Activated naive CD4-positive, alpha-beta T cell treated with anti-CD3 and anti-CD28 coated beads for 36 hours (primary cell): Measurements from ENCODE around the gene NHS. TPM values are rescaled to one million over a fixed set of nuclear protein-coding genes. Genes with fewer than 3 reads are reported as not detected.

Experiments used
- CTCF ChIA-PET: fragments of 350-600 bp; sonication (Branson Sonifier 250); formaldehyde crosslinking; loops from one replicate; lab custom pipeline; 2021; ENCODE audit warnings: antibody characterized with exemption; lab: Charles Lee
- DNase-seq: peaks from one replicate; pipeline ENCODE4 v3.0.0-alpha.2; 2020
- H3K27ac Mint-ChIP-seq: one replicate; pipeline ENCODE4 v1.8.0; 2021; ENCODE audit warnings: mild to moderate bottlenecking, mixed read lengths
- H3K27me3 Mint-ChIP-seq: one replicate; pipeline ENCODE4 v1.8.0; 2021; ENCODE audit warnings: low read depth, mixed read lengths
- H3K36me3 Mint-ChIP-seq: one replicate; pipeline ENCODE4 v1.8.0; 2021; ENCODE audit warnings: low read depth, mixed read lengths
- H3K4me1 Mint-ChIP-seq: one replicate; pipeline ENCODE4 v1.8.0; 2021; ENCODE audit warnings: low read depth, mixed read lengths
- H3K4me3 Mint-ChIP-seq: one replicate; pipeline ENCODE4 v1.8.0; 2021; ENCODE audit warnings: mild to moderate bottlenecking, moderate library complexity, mixed read lengths
- H3K9me3 Mint-ChIP-seq: one replicate; pipeline ENCODE4 v1.8.0; 2021; ENCODE audit warnings: mixed read lengths
- intact Hi-C: fragments of 100-400 bp; cut with micrococcal nuclease; formaldehyde crosslinking; loops from one replicate; pipeline ENCODE4 v1.15.1; 2023
- total RNA-seq, 2 experiments: library from RNA; stranded (reverse); gene quantifications; one replicate each; pipeline ENCODE4 v1.2.3, GENCODE V29; 2021

NHS gene
- total RNA-seq, 2 experiments from 2014 or later, result 7.8 to 8.9 TPM

DNA sequence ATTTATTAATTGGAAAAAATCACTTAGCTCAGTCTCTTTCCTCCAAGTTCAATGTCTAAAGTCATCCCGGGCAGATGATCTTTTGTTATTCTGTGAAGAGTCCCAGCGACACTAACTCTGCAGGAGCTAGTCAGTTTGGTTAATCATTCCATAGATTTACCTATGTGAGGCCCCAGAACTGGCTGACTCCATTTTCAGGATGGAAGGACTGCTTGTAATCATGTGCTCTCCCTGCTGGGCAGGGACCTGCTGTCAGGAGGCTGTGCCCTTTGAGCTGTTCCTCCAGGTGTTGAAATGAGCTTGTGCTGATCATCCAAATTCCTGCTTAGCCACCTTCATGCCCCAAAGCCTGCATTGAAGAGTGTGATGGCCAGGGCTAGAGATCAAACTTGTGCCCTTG, 169.8 kb downstream of the NHS start:
- Mint-ChIP-seq H3K27me3 (no peaks in the 10 kb centered on the region), H3K4me1 (peaks cover 14% of the 10 kb centered on the region), H3K9me3 (no peaks in the 10 kb centered on the region), H3K27ac (no peak overlapping the region), H3K36me3 (no peaks in the 10 kb centered on the region), H3K4me3 (no peak overlapping the region)
- DNase-seq, result no peak
- CTCF ChIA-PET, result no interaction called here
- intact Hi-C loops, result no loop called here

DNA sequence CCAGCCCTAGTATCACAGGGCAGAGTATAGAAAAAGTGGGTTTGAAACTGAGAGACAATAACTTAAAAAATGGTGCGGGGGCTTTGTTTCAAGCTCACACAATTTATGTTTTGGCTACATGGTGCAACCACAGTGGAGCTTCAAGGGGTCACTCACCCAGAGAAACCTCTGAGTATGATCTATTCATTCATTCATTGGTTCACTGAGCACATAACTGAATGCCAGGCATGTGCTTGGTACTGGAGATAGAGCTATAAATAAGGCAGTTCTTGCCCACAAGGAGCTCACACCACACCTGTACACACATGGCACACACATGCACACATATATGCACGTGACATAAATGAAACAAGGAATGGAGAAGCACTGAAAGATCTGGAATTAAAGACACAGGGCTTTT, 171.4 kb downstream of the NHS start:
- intact Hi-C loops, result no loop called here

DNA sequence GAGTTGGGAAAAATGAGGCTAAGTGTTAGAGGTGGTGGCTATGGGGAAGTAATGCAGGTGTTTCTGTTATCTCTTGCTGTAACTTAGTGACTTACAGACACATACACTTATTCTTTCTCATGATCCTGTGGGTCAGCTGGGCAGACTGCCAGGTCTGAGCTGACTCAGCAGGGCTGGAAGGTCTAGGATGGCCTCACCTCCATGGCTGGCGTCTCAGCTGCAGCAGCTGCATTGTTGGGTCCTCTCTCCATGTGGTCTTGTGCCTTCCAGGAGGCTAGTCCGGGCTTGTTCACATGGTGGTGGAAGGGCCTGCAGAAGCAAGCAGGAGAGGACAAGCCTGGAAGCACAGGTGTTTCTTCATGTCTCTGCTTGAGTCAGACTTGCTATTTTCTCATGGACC, 172.7 kb downstream of the NHS start:
- Mint-ChIP-seq H3K4me1 (peaks cover 18% of the 10 kb centered on the region), H3K4me3 (no peak overlapping the region), H3K36me3 (no peaks in the 10 kb centered on the region), H3K9me3 (no peaks in the 10 kb centered on the region), H3K27ac (no peak overlapping the region), H3K27me3 (no peaks in the 10 kb centered on the region)
- no peak for DNase-seq
- CTCF ChIA-PET, result interaction anchor here (0.7 kb wide), 1 partner anchor 13 kb away, joined by 3 read pairs; no protein-coding TSS in a partner anchor
- intact Hi-C loops, result no loop called here

More for the DNA sequence above, 171.4 kb downstream of the NHS start:
- Mint-ChIP-seq H3K27ac (no peak overlapping the region), H3K4me1 (peaks cover 18% of the 10 kb centered on the region), H3K4me3 (no peak overlapping the region), H3K27me3 (no peaks in the 10 kb centered on the region), H3K36me3 (no peaks in the 10 kb centered on the region), H3K9me3 (no peaks in the 10 kb centered on the region)
- no peak for DNase-seq
- CTCF ChIA-PET, result interaction anchor here (1.3 kb wide), 1 partner anchor 304 kb away, joined by 3 read pairs; no protein-coding TSS in a partner anchor

DNA sequence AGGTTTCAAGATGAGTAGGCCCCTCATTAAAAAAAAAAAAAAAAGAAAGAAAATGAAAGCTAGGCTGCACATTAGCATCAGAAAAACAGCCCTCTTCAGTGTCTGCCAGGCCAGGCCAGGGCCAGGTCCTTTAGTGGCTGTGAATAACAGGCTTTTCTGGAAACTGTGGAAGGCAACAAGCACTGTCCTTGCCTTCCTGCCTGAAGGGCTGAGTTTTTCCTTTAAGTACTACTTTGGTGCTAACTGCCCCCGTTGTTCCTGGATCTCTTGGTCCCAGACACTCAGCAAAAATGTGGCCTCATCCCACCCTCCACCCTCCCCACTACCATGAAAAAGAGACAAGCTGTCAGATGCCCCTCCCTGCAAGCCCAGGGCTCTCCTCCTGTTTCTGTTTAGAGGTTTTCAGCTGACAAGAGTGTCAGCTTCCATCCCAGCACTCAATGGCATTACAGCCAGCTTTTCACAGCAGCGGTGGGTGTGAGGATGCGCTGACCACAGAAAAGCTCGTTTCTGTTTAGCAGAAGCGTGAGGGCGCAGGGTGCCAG, 174.2 kb downstream of the NHS start:
- CTCF ChIA-PET, result interaction anchor here (1.0 to 1.1 kb wide), 2 partner anchors 14 to 15 kb away, joined by 3 read pairs; no protein-coding TSS in a partner anchor

DNA sequence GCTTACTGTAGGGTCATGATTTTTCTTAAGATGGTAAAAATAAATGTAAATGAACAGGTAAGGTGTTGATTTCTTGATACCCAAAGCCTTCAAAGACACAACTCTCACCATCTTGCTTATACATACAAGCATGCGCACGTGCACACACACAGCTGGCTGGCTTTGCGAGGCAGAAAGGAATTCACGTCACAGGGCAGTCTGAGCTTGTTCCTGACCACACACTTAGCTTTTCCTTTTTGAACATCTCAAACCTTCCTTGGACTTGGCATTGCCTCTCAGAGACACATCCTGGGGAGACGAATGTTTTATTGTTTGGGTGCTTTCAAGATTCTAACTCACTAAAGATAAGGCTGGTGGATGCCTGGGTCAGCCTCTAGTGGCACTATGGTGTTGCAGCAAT, 175.0 kb downstream of the NHS start:
- CTCF ChIA-PET, result interaction anchor here (1.0 to 1.1 kb wide), 2 partner anchors 14 to 15 kb away, joined by 3 read pairs; no protein-coding TSS in a partner anchor
- DNase-seq, result no peak
- Mint-ChIP-seq H3K27ac (peak overlapping the region; percentile 82), H3K36me3 (no peaks in the 10 kb centered on the region), H3K9me3 (no peaks in the 10 kb centered on the region), H3K27me3 (no peaks in the 10 kb centered on the region), H3K4me3 (no peak overlapping the region), H3K4me1 (peaks cover 28% of the 10 kb centered on the region)
- intact Hi-C loops, result no loop called here

More for the DNA sequence above, 174.2 kb downstream of the NHS start:
- peak; percentile 31 for DNase-seq
- H3K36me3 Mint-ChIP-seq, result no peaks in the 10 kb centered on the region
- peaks cover 28% of the 10 kb centered on the region for H3K4me1 Mint-ChIP-seq
- H3K27ac Mint-ChIP-seq, result peak overlapping the region; percentile 82
- intact Hi-C loops, result no loop called here
- H3K4me3 Mint-ChIP-seq, result peak overlapping the region; percentile 42
- H3K9me3 Mint-ChIP-seq, result no peaks in the 10 kb centered on the region
- H3K27me3 Mint-ChIP-seq, result no peaks in the 10 kb centered on the region

DNA sequence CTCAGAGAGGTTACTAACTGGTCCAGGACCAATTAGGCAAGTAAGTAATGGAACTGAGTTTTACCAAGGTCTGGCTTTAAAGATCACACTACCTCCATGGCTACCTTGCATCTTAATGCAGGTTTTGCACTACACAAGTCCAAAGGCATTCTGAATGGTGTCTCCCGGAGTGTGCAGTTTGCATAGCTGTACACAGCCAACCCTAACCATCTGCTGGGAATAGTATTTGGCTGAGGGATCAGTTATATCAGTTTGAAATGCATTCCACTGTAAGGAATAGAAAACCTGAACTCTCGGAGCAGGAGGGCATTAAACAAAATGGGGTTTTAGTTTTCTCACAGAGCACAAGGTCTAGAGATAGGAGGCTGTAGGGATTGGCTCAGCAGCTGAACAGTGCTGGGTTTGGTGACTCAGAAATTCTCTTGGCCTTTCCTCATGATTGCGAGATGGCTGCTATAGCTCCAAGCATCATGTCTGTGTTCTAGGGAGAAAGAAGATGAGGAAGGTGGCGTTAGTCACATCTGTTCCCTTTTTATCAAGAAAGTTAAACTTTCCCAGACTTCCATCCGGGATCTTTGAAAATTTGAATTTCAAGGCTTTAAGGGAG, 177.1 kb downstream of the NHS start:
- no peak overlapping the region for H3K4me3 Mint-ChIP-seq
- no peak for DNase-seq
- no peak overlapping the region for H3K27ac Mint-ChIP-seq
- peaks cover 28% of the 10 kb centered on the region for H3K4me1 Mint-ChIP-seq
- H3K27me3 Mint-ChIP-seq, result no peaks in the 10 kb centered on the region
- intact Hi-C loops, result loop anchor here (2.0 kb wide), 1 partner anchor 15 kb away; no protein-coding TSS in a partner anchor
- CTCF ChIA-PET, result no interaction called here
- no peaks in the 10 kb centered on the region for H3K36me3 Mint-ChIP-seq
- no peaks in the 10 kb centered on the region for H3K9me3 Mint-ChIP-seq

DNA sequence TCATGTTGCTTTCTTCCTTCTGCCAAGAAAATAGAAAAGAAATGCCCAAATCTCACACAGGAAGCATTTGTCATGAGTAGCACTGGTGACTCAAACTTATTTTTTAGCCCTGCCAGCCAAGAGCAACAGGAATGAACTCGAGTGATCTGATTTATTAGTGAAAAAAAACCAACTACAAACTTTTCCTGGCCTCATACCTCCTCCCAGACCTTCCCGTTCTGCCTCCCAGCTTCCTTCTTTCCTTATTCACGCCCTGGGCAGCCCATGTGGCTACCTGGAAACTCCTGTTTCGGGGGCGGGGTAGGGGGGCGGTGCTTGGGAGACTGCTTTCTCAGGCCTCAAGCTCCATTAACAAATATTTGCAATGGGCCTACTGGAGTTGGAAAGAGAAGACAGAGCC, 178.5 kb downstream of the NHS start:
- intact Hi-C loops, result loop anchor here (2.0 kb wide), 1 partner anchor 17 kb away; no protein-coding TSS in a partner anchor
- no peak for DNase-seq
- H3K4me3 Mint-ChIP-seq, result no peak overlapping the region
- no peaks in the 10 kb centered on the region for H3K36me3 Mint-ChIP-seq
- CTCF ChIA-PET, result no interaction called here
- peak overlapping the region; percentile 19 for H3K27ac Mint-ChIP-seq
- H3K27me3 Mint-ChIP-seq, result no peaks in the 10 kb centered on the region
- peaks cover 22% of the 10 kb centered on the region for H3K4me1 Mint-ChIP-seq
- H3K9me3 Mint-ChIP-seq, result no peaks in the 10 kb centered on the region

DNA sequence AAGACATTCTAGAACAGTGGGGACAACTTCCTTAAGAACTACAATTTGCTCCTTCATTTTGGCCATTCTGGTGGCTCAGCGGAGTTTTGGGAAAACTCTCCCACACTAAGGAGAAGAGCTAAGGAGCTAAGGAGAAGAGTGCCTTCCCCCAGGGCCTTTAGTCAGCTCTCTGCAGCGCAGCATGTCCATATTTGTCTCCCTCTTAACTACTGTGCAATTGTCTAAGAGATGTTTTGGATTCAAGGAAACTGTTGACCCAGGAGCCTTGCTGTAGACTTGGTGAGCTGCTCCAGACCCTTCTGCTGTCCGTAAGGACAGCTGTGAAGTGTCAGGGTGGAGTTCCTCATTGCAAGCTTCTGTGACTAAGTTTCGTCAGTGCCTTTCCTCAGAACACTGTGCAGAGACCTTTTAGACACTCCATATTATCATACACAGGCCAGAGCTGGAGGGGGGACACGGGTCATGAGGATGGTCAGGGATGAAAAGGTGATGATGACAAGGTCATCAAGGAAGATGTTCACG, 179.0 kb downstream of the NHS start:
- no peak for DNase-seq
- H3K36me3 Mint-ChIP-seq, result no peaks in the 10 kb centered on the region
- H3K27ac Mint-ChIP-seq, result no peak overlapping the region
- intact Hi-C loops, result loop anchor here (2.0 kb wide), 1 partner anchor 17 kb away; no protein-coding TSS in a partner anchor
- H3K9me3 Mint-ChIP-seq, result no peaks in the 10 kb centered on the region
- H3K27me3 Mint-ChIP-seq, result no peaks in the 10 kb centered on the region
- CTCF ChIA-PET, result no interaction called here
- H3K4me3 Mint-ChIP-seq, result no peak overlapping the region
- H3K4me1 Mint-ChIP-seq, result peaks cover 20% of the 10 kb centered on the region

DNA sequence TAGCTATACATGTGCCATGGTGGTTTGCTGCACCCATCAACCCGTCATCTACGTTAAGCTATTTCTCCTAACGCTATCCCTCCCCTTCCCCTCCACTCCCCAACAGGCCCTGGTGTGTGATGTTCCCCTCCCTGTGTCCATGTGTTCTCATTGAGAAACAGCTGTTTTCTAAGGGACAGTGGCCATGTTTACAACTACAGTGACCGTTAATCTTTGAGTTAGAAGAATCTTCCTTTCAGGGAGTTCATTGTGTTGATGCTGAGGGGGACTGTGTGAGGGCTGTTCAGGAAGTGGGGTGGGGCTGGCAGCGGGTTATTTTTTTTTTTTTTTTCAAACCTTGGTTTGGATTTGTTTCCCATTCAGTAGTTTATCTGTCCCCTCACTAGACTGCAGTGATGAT, 179.9 kb downstream of the NHS start:
- DNase-seq, result no peak
- Mint-ChIP-seq H3K36me3 (no peaks in the 10 kb centered on the region), H3K27ac (no peak overlapping the region), H3K4me1 (peaks cover 13% of the 10 kb centered on the region), H3K9me3 (no peaks in the 10 kb centered on the region), H3K4me3 (no peak overlapping the region), H3K27me3 (no peaks in the 10 kb centered on the region)
- intact Hi-C loops, result no loop called here
- CTCF ChIA-PET, result no interaction called here

DNA sequence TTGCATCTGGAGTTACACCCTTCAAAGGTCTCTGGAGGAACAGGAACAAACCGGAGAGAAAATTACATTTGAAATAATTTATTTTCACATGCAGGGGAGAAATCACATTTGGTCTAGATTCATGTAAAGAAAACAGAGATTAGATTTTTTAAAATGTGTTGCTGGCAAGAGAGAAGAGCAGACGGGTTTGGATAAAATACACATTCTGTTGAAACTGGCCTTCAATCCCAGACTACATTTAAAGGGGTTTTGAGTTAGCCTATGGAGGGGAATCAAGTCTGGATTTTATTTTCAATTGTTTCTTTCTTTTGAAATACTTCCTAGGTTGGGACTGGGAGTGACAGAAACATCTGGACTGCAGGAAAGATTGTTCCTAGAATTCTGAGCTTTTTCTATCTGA, 180.8 kb downstream of the NHS start:
- intact Hi-C loops, result no loop called here
- Mint-ChIP-seq H3K4me1 (peaks cover 11% of the 10 kb centered on the region), H3K9me3 (no peaks in the 10 kb centered on the region), H3K27ac (no peak overlapping the region), H3K27me3 (no peaks in the 10 kb centered on the region), H3K4me3 (no peak overlapping the region), H3K36me3 (no peaks in the 10 kb centered on the region)
- DNase-seq, result no peak
- CTCF ChIA-PET, result interaction anchor here (0.7 kb wide), 1 partner anchor 367 kb away, joined by 3 read pairs; no protein-coding TSS in a partner anchor

DNA sequence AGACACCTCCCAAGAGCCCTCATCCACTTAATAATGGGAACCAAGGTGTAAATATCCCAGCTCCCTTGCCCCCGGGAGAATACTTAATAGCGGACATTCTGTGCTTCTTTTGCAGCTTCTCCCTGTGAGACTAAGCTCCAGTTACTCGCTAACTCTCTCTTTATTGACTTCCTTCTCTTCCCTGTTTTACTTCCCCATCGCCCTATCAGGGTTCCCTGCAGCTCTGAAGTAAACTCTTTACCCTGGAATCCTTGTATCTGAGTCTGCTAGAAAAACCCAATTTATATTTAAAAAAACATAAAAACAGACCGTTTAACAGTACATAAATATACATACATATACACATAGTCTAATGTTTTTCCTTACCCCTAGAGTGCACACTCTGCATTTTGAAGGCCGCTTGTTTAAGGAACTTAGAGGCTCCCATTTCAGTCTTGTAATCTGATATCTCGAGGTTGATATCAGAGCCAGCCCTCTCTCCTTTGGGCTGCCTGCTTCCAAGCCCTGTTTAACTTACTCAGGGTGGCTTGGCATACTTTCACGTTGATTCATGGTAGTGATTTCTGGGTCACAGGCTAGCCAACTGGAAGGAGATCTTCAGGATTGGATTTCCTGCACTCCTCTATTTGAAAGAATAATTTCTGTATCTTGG, 184.9 kb downstream of the NHS start:
- H3K4me3 Mint-ChIP-seq, result no peak overlapping the region
- CTCF ChIA-PET, result no interaction called here

DNA sequence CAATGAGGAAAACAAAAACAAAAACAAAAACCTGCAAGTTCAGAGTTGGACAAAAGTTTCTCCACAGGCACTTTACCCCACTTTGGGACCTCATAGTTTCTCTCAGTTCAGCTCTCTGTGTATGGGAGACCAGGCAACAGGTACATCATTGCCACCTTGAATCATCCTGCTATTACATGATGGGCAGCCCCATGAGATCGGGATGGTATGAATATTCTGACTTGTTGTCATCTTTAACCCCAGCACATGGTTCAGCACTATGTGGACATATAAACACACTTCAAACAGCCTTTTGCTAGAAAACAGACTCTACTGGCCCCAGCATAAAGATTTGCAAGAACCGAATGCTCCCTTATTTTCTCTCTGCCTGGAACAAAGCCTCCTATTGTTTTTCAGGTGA, 185.4 kb downstream of the NHS start:
- CTCF ChIA-PET, result no interaction called here
- intact Hi-C loops, result no loop called here

More for the DNA sequence above, 184.9 kb downstream of the NHS start:
- H3K27ac Mint-ChIP-seq, result no peak overlapping the region
- H3K27me3 Mint-ChIP-seq, result no peaks in the 10 kb centered on the region
- DNase-seq, result no peak
- intact Hi-C loops, result no loop called here
- H3K36me3 Mint-ChIP-seq, result no peaks in the 10 kb centered on the region
- H3K4me1 Mint-ChIP-seq, result peaks cover 22% of the 10 kb centered on the region
- no peaks in the 10 kb centered on the region for H3K9me3 Mint-ChIP-seq

More for the DNA sequence above, 185.4 kb downstream of the NHS start:
- no peak overlapping the region for H3K4me3 Mint-ChIP-seq
- H3K4me1 Mint-ChIP-seq, result peaks cover 25% of the 10 kb centered on the region
- H3K36me3 Mint-ChIP-seq, result no peaks in the 10 kb centered on the region
- DNase-seq, result no peak
- no peaks in the 10 kb centered on the region for H3K9me3 Mint-ChIP-seq
- no peak overlapping the region for H3K27ac Mint-ChIP-seq
- H3K27me3 Mint-ChIP-seq, result no peaks in the 10 kb centered on the region
